ENCODE measurements around the gene ZNF496. TPM values are rescaled to one million over a fixed set of nuclear protein-coding genes. Genes with fewer than 3 reads are reported as not detected.

The ZNF496 gene
- total RNA-seq, 1 donor from 2014 or later = 23.1 TPM

DNA sequence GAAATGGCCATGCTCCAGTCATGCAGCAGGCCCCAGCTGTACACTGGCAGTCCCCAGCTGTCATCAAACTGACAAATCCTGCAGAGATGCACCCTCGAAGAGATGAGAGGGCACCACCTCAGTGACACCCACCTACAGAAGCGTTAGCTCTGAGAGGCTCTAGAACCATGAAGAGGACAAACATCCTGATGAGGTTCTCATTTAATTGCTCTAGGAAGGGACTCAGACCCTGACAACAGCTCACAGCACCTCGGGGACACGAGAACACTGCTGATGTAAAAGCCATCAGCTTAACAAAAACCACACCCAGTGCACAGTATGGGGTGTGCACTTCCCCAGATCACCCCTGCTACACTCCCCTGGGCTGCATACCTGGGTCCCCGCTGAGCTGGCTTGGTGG is 3.4 kb downstream of the ZNF496 start:
- no peak for DNase-seq (ENCODE audit: low read depth)

DNA sequence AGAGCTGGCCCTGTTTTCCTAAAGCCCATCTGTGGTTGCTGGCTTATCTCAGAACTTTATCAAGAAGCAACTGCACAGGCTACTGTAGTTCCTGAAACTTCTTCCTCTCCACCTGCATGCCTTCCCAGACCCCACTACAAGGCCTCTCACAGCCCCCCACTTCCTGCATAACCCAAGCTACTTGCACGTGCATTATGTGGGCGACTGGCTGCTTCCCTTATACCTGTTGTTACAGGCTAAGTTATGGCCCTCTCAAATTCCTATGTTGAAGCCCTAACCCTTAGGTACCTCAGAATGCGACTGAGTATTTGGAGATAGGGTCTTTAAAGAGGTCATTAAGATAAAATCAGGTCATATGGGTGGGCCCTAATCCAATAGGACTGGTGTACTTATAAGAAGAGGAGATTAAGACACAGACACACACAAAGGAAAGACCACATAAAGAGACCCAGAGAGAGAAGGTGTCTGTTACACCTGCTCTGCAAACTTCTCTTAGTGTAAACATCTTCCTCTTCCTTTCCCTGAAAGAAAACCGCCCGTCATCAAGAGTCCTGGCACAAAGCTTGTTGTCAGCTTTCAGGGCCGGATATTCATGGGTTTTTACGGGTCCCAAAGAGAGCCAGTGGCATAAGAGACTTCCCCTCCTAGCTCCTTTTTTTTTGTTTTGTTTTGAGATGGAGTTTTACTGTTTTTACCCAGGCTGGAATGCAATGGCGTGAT is 5.1 kb downstream of the ZNF496 start:
- no peak for DNase-seq (ENCODE audit: low read depth)

DNA sequence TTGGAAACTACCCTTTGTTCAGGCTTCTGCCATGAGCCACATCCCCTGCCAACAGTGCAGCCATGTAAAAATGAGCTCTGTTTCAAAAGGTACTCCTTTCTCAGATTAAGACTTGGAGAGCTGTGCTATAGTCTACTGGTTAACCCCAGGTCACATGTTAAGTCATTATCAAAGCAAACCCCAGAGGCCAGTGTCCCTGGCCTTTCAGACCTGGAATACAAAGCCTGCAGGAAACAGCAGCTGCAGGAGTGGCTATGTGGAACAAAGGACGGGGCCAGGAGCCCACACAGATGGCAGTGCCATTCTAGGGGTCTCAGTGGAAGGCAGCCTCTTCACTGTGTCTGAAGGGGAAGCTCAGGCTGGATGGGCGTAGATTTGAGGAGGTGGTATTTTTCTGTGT is 6.7 kb downstream of the ZNF496 start:
- no peak for DNase-seq (ENCODE audit: low read depth)

- DNase-seq (ENCODE audit: low read depth) = no peak
Measured at GRCh38 chr1:247324204-247324787, 7.4 kb downstream of the ZNF496 start.

DNA sequence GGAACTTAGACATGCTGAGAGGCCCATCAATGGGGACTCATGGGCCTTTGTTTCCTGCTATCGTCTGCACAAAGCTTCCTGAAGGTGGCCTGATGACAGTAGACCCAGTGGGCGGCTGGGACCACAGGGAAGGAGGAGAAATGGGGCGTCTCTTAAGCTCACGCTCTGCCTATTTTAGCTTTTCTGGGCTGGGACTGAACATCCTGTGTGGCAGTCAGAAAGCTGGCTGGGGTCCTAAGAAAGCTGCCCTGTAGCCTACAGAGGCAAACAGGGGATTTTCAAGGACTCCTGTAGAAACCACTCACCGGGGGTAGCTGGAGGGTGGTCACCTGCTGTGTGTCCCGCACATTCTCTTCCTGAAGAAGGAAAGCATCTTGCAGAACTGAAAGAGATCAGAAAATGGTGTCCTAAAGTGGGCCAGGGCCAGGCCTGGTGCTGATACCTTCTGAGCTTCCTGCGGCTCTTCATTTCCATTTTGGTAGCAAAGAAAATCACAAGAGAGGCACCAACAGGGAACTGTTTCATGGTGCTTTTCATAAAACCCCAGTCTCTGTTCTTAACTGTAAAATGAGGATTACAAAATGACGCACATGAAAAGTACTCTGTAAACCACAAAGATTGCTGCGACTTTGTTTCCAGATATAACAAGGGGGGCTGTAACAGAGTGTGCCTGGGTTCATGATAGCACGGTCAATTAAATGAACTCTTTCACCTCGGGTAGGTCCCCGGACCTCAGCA is 8.6 kb downstream of the ZNF496 start:
- no peak for DNase-seq (ENCODE audit: low read depth)

GRCh38 chr1:247322442-247322841 is 9.2 kb downstream of the ZNF496 start:
- DNase-seq (ENCODE audit: low read depth) = no peak

DNA sequence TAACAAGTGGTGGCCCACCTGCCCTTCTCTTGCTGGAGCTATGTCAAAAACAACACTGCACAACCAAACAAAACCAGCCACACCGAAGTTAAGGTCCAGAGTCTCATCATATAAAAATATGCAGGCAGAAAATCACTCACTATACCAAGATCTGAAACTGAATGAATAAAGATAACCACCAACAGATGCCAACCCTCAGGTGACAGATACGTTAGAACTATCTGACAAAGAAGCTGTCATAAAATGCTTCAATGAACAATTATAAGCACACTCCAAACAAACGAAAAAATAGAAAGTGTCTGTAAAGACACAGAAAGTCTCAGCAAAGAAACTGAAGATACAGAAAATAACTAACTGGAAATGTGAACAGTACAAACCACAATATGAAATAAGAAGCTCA is 14.0 kb downstream of the ZNF496 start:
- no peak for DNase-seq (ENCODE audit: low read depth)

GRCh38 chr1:247316590-247317197 is 15.0 kb downstream of the ZNF496 start:
- DNase-seq (ENCODE audit: low read depth) = peak; percentile 30

GRCh38 chr1:247304031-247304430 is 27.6 kb downstream of the ZNF496 start:
- DNase-seq (ENCODE audit: low read depth) = no peak

GRCh38 chr1:247303216-247303615 is 28.5 kb downstream of the ZNF496 start:
- DNase-seq (ENCODE audit: low read depth) = no peak

- no peak for DNase-seq (ENCODE audit: low read depth)
Measured at GRCh38 chr1:247301176-247301540, 30.5 kb downstream of the ZNF496 start.

DNA sequence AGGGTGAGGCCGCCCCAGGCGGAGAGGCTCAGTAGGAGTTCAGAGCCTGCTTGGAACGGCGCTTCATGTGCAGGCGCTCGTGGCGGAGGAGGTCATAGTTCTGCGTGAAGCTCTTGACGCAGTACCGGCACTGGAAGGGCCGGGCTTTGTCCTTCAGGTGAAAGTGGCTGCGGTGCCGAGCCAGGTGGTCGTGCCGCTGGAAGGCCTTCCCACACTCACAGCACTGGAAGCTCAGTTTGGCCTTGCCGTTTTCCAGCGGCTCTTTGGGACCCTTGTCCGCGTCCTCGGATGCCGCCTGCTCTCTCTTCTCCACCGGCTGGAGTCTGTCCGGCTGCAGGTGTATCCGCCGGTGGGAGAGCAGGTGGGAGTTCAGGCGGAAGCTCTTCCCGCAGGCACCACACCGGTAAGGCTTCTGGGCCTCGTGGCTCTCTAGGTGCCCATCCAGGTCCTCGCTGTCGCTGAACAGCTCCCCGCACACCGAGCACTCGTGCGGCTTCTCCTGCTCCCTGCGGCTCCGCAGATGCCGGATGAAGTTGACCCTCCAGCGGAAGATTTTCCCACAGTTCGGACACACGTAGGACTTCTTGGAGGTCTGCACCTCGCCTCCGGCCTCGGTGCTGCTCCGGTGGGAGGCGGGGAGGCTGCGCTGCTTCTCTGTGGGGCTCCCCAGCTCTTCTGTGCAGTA is 31.0 kb downstream of the ZNF496 start:
- no peak for DNase-seq (ENCODE audit: low read depth)

DNA sequence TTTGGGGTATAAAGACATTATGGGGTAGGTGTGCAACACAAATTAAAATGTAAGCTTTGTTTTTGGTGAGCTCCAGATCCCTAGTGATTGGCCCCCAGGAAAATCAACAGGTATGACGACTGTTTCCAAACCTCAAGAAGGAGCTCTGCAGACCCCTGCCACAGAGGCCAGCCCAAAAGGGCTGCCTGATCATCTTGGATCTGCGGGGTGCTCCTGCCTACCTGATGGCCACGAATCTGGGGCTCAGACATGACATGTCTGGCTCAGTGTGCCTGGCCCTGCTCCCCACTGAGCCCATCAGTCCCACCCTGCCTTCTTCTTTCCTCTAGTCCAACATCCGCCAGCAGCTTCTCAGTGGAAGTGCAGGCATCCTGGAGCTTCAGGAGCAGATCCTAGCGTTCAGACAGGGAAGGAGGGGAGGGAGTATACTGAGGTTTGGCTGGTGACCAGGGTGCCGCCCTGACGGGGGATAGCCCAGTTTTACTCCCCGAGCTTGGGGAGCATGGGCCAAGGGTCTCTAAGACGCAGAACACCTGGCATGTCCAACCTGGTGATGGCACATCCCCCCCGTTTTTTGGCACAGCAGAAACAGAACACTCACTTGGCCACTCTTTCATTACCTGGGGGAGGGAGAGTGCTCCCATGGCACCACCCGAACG is 31.8 kb downstream of the ZNF496 start:
- no peak for DNase-seq (ENCODE audit: low read depth)

GRCh38 chr1:247298701-247299100 is 33.0 kb downstream of the ZNF496 start:
- no peak for DNase-seq (ENCODE audit: low read depth)

DNA sequence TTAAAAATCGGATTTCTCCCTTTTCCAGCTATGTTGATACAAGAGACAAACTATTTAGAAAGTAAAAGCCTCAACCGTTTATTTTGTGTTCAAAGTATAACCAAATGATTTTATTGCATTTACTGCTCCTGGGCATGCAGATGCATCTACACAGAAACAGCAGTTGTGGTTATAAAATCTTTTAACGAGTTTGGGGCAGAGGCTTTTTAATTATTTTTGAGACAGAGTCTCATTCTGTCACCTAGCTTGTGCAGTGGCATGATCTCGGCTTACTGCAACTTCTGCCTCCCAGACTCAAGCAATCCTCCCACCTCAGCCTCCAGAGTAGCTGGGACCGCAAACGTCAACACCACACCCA is 33.6 kb downstream of the ZNF496 start:
- no peak for DNase-seq (ENCODE audit: low read depth)

DNA sequence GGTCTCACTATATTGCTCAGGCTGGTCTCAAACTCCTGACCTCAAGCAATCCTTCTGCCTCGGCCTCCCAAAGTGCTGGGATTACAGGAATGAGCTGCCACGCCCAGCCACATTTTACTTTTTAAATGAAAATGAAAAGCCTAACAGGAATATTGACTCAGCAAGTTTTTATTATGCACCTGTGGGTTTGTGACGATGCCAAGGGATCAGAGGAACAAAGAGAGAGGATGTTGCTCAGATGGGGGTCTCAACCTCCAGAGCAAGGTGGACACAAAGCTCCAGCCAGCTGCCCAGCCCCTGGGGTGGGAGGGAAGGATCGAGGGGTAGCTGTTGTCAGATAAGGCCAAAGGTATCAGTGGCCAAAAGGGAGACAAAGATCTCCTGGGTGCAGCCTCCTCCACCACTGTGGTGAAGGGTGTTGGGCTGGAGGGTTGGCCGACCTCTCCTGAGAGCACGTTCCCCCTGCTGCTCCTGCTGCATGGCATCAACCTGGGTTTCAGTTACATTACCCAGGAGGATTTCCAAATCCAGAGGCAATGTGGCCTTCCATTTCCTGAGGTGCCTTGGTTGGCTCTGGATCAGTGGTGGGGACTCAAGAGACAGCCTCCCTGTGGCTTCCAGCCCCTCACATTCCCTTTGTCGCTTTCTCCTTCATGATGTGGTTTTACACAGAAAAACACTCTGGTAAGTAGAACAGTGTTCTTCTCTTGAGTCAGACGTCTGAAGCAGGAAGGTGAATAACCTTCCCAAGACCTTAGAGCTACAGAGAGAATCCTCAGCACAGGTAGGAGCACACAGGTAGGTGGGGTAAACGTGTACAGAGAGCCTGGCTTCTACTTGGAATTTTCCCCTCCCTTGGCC is 34.2 kb downstream of the ZNF496 start:
- no peak for DNase-seq (ENCODE audit: low read depth)

DNA sequence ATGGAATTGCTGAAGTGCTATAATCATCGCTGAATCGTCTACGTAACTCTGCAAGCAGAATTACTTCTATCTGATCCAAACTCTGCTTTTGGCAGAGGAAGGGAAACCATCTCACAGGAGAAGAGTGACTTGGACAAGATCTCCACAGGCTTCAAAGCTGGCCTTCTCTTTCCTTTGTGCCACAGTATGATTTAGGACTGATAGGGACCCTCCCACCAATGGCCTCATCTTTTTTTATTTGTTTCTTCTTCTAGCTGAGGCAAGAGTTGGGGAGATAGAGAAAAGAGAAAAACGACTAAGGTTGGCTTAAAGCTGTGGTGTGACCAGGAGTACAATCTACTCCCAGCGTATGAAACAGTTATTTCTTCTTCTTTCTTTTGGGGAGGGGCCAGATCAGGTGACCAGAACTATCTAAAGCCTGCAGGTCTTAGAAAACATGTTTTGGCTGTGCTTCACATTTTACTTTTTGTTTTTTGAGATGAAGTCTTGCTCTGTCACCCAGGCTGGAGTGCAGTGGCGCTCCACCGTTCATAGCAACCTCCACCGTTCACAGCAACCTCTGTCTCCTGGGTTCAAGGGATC is 35.0 kb downstream of the ZNF496 start:
- no peak for DNase-seq (ENCODE audit: low read depth)

DNA sequence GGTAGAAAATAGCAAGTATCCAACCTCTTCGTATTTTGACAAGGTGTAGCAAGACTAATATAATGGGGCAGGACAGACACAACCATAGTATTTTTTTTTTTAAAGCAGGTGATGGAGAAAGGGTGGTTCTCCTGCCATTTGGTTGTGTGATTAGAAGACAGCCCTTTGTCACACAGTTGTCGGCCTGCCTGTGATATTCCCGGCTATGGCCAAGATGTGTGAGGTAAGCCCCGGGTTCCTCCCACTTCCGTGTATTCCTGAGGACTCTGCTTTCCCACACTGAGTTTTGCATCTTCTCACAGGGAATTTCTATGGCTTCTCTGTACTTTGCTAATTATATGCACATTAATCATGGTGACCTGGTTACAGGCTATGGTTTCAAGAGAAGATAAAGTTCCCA is 35.9 kb downstream of the ZNF496 start:
- no peak for DNase-seq (ENCODE audit: low read depth)

- DNase-seq (ENCODE audit: low read depth) = no peak
Measured at GRCh38 chr1:247295274-247295684, 36.4 kb downstream of the ZNF496 start.

GRCh38 chr1:247294282-247294681 is 37.4 kb downstream of the ZNF496 start:
- peak; percentile 53 for DNase-seq (ENCODE audit: low read depth)
